ENCODE data around the gene MCU. TPM values are rescaled to one million over a fixed set of nuclear protein-coding genes. Genes with fewer than 3 reads are reported as not detected.

The MCU gene
- total and polyA plus RNA-seq, 2 of the 8 experiments (the other 6 are each of a cell fraction or from before 2014, with no cell fraction given), result 51.6 to 62.2 TPM

- no peak for TF ChIP-seq ATF3 (IDR thresholded peaks at IDR 0.05; ENCODE audit: insufficient read depth, low read depth, low read length)
- TF ChIP-seq ZNF274 (IDR thresholded peaks at IDR 0.05; ENCODE audit: borderline replicate concordance, extremely low read depth, low read length), result no peak
- no peak for TF ChIP-seq TAF1 (IDR thresholded peaks at IDR 0.05; ENCODE audit: low read depth, low read length)
- TF ChIP-seq CEBPB (IDR thresholded peaks at IDR 0.05; ENCODE audit: low read depth, low read length), result no peak
- no peak for TF ChIP-seq KDM5A (IDR thresholded peaks at IDR 0.05; ENCODE audit: low read length)
These were observed 70.1 kb downstream of the MCU start (continued) for GRCh38 chr10:72762042-72762441.
